ENCODE measurements around the gene ANXA2R. TPM values are rescaled to one million over a fixed set of nuclear protein-coding genes. Genes with fewer than 3 reads are reported as not detected.

ANXA2R gene
- total and polyA plus RNA-seq, 2 experiments from 2014 or later: 0.56 to 1.2 TPM

DNA sequence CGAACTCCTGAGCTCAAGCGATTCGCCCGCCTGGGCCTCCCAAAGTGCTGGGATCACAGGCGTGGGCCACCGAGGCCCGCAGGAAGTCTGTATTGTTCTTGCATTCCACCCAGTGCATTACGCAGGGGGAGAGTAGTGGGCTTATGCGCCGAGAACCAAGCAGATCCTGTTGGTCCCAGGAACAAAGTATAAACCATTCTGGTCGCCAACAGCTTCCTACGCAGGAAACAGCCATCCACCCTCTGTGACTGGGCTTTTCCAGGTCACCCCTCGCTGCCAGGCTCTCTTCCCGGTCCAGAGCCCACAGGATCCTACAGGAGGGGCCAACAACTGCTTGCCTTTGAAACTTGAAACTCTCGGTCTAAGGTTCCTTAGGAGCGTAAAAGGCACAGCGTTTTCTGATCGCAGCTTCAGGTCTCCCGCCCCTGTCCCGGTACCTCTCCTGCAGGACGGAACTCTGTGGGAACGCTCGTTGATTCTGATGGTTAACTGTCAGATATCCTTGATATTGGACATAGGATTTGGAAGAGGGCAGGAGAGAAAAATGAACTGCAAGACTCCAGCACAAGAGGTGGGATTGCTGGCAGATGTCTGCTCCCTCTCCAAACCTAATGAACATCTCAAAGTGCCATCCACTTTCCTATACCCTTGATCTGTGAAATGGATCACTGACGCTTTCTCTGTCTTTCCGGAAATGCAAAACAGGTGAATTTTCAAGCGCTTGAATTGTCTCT lies 4.2 kb upstream of the ANXA2R start:
- Histone ChIP-seq H2AFZ (peak overlapping the region; percentile 32), H3K9ac (peak overlapping the region; percentile 50), H3K9me3 (ENCODE audit: low read depth) (no peaks in the 10 kb centered on the region), H3F3A (ENCODE audit: insufficient read depth) (peaks cover 24% of the 10 kb centered on the region), H3K79me2 (ENCODE audit: insufficient read depth) (peaks cover 63% of the 10 kb centered on the region), H3K9me2 (ENCODE audit: insufficient read depth) (no peaks in the 10 kb centered on the region), H4K20me1 (ENCODE audit: insufficient read depth) (no peaks in the 10 kb centered on the region), H3K4me1 (ENCODE audit: insufficient read depth) (peaks cover 11% of the 10 kb centered on the region), H3K27ac (no peak overlapping the region), H3K36me3 (ENCODE audit: low read depth) (no peaks in the 10 kb centered on the region), H3K4me2 (ENCODE audit: unreplicated experiment) (peak overlapping the region; percentile 60), H3K4me3 (peak overlapping the region; percentile 42), H3K27me3 (replicated peaks; ENCODE audit: insufficient read depth) (no peaks in the 10 kb centered on the region)
- DNase-seq: peak; percentile 51
- WGBS, 2 experiments (ENCODE audit: low coverage in 1 of 2, low lambda C conversion rate in 2 of 2, missing lambda C conversion rate in 2 of 2): 38 to 41% methylated on average over 26 of the region's 26 CpGs
- TF ChIP-seq EZH2 (IDR thresholded peaks at IDR 0.05; ENCODE audit: insufficient read depth, poor library complexity, severe bottlenecking) (no peak), EZH2phosphoT487 (IDR thresholded peaks at IDR 0.05; ENCODE audit: insufficient read depth, low read depth) (no peak)
- in situ Hi-C loops (cut with MboI): no loop called here

DNA sequence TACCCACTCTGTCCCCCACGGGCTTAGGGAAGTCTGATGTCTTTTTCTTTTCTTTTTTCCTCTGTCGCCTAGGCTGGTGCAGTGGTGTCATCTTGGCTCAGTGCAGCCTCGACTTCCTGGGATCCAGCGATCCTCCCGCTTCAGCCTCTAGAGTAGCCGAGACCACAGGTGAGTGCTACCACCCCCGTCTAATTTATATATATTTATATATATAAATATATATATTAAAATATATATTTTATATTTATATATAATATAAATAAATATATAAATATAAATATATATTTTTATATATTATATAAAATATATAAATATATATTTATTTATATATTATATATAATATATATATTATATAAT lies 3.3 kb upstream of the ANXA2R start:
- Histone ChIP-seq H3K36me3 (ENCODE audit: low read depth) (no peaks in the 10 kb centered on the region), H3K4me2 (ENCODE audit: unreplicated experiment) (peak overlapping the region; percentile 93), H3K9ac (peak overlapping the region; percentile 96), H3K27me3 (replicated peaks; ENCODE audit: insufficient read depth) (no peaks in the 10 kb centered on the region), H3K9me3 (ENCODE audit: low read depth) (no peaks in the 10 kb centered on the region), H3K79me2 (ENCODE audit: insufficient read depth) (peaks cover 63% of the 10 kb centered on the region), H3K27ac (peak overlapping the region; percentile 98), H3K4me1 (ENCODE audit: insufficient read depth) (peaks cover 2% of the 10 kb centered on the region; the same call in 1 of the 2 replicates), H3K4me3 (peak overlapping the region; percentile 80), H4K20me1 (ENCODE audit: insufficient read depth) (no peaks in the 10 kb centered on the region), H2AFZ (peak overlapping the region; percentile 85), H3K9me2 (ENCODE audit: insufficient read depth) (no peaks in the 10 kb centered on the region), H3F3A (ENCODE audit: insufficient read depth) (peaks cover 27% of the 10 kb centered on the region)
- DNase-seq: no peak
- in situ Hi-C loops (cut with MboI): no loop called here
- TF ChIP-seq EZH2phosphoT487 (IDR thresholded peaks at IDR 0.05; ENCODE audit: insufficient read depth, low read depth) (no peak), EZH2 (IDR thresholded peaks at IDR 0.05; ENCODE audit: insufficient read depth, poor library complexity, severe bottlenecking) (no peak)
- WGBS, 2 experiments (ENCODE audit: low coverage in 1 of 2, low lambda C conversion rate in 2 of 2, missing lambda C conversion rate in 2 of 2): 6 to 9% methylated on average over 7 of the region's 7 CpGs

DNA sequence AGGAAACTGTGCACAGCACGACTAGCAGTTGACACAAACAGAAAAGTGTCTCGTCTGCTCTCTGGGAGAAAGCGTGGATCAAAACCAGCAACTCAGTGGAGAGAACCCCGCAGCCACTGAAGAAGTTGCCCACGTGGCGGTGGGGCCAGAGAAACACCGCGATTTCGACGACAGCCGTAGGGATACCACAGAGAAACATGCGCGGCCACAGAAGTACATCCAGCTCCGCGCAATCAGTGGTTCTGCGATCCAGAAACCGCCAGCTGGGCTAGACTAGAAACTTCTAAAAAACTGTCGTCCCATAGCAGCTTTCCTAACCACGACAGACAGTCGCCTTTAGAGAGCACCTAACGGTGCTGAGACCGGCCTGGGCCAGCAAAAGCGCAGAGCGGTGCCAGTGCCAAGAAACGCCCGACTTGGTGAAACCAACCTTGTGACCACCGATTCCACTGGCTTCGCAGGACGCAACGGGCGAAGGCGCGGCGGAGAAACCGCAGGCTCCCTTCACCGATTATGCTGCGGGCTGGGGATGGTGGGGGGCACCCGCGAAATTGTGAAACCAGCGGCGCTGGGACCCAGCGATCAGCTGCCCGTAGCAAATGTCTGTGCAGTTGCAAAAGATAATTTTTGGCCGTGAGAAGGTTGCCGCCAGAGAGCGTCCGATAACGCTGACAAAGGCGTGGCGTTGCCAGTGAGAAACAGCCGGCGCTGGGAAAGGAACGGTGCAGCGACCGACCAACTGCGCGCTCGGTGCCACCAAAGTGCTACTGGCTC lies 2.7 kb upstream of the ANXA2R start:
- H3K9ac ChIP-seq: peak overlapping the region; percentile 96
- H3K79me2 ChIP-seq (ENCODE audit: insufficient read depth): peaks cover 63% of the 10 kb centered on the region
- H3K4me1 ChIP-seq (ENCODE audit: insufficient read depth): peaks cover 4% of the 10 kb centered on the region; the same call in 1 of the 2 replicates
- H3K4me3 ChIP-seq: peak overlapping the region; percentile 80
- no peak for TF ChIP-seq EZH2phosphoT487 (IDR thresholded peaks at IDR 0.05; ENCODE audit: insufficient read depth, low read depth)
- no peak for TF ChIP-seq EZH2 (IDR thresholded peaks at IDR 0.05; ENCODE audit: insufficient read depth, poor library complexity, severe bottlenecking)
- no peaks in the 10 kb centered on the region for H3K36me3 ChIP-seq (ENCODE audit: low read depth)
- H3K9me3 ChIP-seq (ENCODE audit: low read depth): no peaks in the 10 kb centered on the region
- DNase-seq: peak; percentile 86
- peak overlapping the region; percentile 98 for H3K27ac ChIP-seq
- H3K27me3 ChIP-seq (replicated peaks; ENCODE audit: insufficient read depth): no peaks in the 10 kb centered on the region
- peaks cover 27% of the 10 kb centered on the region for H3F3A ChIP-seq (ENCODE audit: insufficient read depth)
- H3K4me2 ChIP-seq (ENCODE audit: unreplicated experiment): peak overlapping the region; percentile 93
- no peaks in the 10 kb centered on the region for H3K9me2 ChIP-seq (ENCODE audit: insufficient read depth)
- peak overlapping the region; percentile 85 for H2AFZ ChIP-seq
- WGBS, 2 experiments (ENCODE audit: low coverage in 1 of 2, low lambda C conversion rate in 2 of 2, missing lambda C conversion rate in 2 of 2): 1 to 2% methylated on average over 57 to 58 of the region's 58 CpGs
- no peaks in the 10 kb centered on the region for H4K20me1 ChIP-seq (ENCODE audit: insufficient read depth)
- in situ Hi-C loops (cut with MboI): no loop called here

DNA sequence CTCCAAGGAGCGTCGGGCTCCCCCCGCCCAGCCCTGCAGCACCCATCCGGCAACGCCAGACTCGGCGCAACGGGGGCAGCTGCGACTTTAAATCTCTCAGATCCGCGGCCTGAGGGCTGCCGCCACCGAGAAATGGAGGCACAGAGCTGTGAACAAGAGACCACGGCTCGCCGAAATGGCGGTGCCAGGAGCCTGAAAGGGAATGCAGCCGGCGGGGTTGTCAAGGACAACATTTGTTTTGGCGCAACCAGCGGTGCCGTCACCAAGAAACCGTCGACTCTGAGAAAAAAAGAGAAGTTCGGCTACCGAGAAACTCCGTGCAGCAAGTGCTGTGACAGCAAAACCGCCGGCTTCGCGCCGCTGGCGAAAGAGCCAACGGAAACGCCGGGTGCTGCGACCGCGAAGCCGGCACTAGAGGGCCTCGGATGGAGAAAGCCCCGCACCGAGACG lies 2.1 kb upstream of the ANXA2R start:
- no peak for TF ChIP-seq EZH2phosphoT487 (IDR thresholded peaks at IDR 0.05; ENCODE audit: insufficient read depth, low read depth)
- TF ChIP-seq EZH2 (IDR thresholded peaks at IDR 0.05; ENCODE audit: insufficient read depth, poor library complexity, severe bottlenecking): no peak
- DNase-seq: peak; percentile 91

More for the DNA sequence above, 2.1 kb upstream of the ANXA2R start:
- H3K27ac ChIP-seq: peak overlapping the region; percentile 98
- H3K36me3 ChIP-seq (ENCODE audit: low read depth): no peaks in the 10 kb centered on the region
- H3K4me1 ChIP-seq (ENCODE audit: insufficient read depth): peaks cover 4% of the 10 kb centered on the region; the same call in 1 of the 2 replicates
- peak overlapping the region; percentile 85 for H2AFZ ChIP-seq
- in situ Hi-C loops (cut with MboI): no loop called here
- no peaks in the 10 kb centered on the region for H4K20me1 ChIP-seq (ENCODE audit: insufficient read depth)
- no peaks in the 10 kb centered on the region for H3K9me2 ChIP-seq (ENCODE audit: insufficient read depth)
- H3K79me2 ChIP-seq (ENCODE audit: insufficient read depth): peaks cover 63% of the 10 kb centered on the region
- peak overlapping the region; percentile 96 for H3K9ac ChIP-seq
- peaks cover 27% of the 10 kb centered on the region for H3F3A ChIP-seq (ENCODE audit: insufficient read depth)
- H3K9me3 ChIP-seq (ENCODE audit: low read depth): no peaks in the 10 kb centered on the region
- H3K4me3 ChIP-seq: peak overlapping the region; percentile 80
- WGBS, 2 experiments (ENCODE audit: low coverage in 1 of 2, low lambda C conversion rate in 2 of 2, missing lambda C conversion rate in 2 of 2): 1% methylated on average over 40 to 44 of the region's 44 CpGs
- peak overlapping the region; percentile 93 for H3K4me2 ChIP-seq (ENCODE audit: unreplicated experiment)
- H3K27me3 ChIP-seq (replicated peaks; ENCODE audit: insufficient read depth): no peaks in the 10 kb centered on the region
